SK-N-SH (cell line): ENCODE results near the gene ERN1. TPM values are rescaled to one million over a fixed set of nuclear protein-coding genes. Genes with fewer than 3 reads are reported as not detected.

Experiments used
- CTCF ChIA-PET: fragments of 300-600, 350-600 bp; formaldehyde crosslinking; extraction: SDS; loops from one replicate; lab custom pipeline; 2021; lab: Yijun Ruan, JAX
- POLR2A ChIA-PET: fragments of 350-600 bp; sonication (Branson Sonifier 250); formaldehyde crosslinking; extraction: SDS; loops from one replicate; lab custom pipeline; 2020; ENCODE audit warnings: antibody characterized with exemption, inconsistent platforms; lab: Yijun Ruan, JAX
- DNase-seq: peaks from one replicate; pipeline ENCODE4 v3.0.0; 2012
- H2AFZ ChIP-seq: fragments of 200-600 bp; sonication (generic); 2 replicates; pipeline ENCODE4 v1.8.1; 2016; ENCODE audit warnings: antibody characterized with exemption, mild to moderate bottlenecking, low read depth
- H3F3A ChIP-seq: fragments of 200-600 bp; sonication (generic); replicated peaks from 2 replicates; pipeline ENCODE3; 2016; ENCODE audit warnings: antibody characterized with exemption, mild to moderate bottlenecking; ENCODE audit not compliant: insufficient read depth
- H3K27ac ChIP-seq, 2 experiments: fragments of 200-500 bp in 1 of 2; fragments of 200-600 bp in 1 of 2; sonication (Bioruptor generic) in 1 of 2; sonication (generic), shearing (Covaris generic) in 1 of 2; 2 replicates each; pipeline versions ENCODE4 v1.5.1 to v1.6.1; 2014 to 2016; ENCODE audit warnings: low read depth in 2 of 2, inconsistent platforms in 1 of 2, low read length in 1 of 2, mild to moderate bottlenecking in 1 of 2, mixed read lengths in 1 of 2
- H3K27me3 ChIP-seq: fragments of 200-600 bp; sonication (generic), shearing (Covaris generic); 2 replicates; pipeline ENCODE4 v1.6.1; 2016; ENCODE audit warnings: mixed run types; ENCODE audit not compliant: insufficient read depth
- H3K36me3 ChIP-seq, 2 experiments: fragments of 200-500 bp in 1 of 2; fragments of 200-600 bp in 1 of 2; sonication (Bioruptor generic) in 1 of 2; sonication (generic) in 1 of 2; replicated peaks in 1 of 2; 2 replicates each; pipeline versions ENCODE3 to v1.5.1; 2014 to 2016; ENCODE audit warnings: low read length in 1 of 2, mild to moderate bottlenecking in 1 of 2; ENCODE audit not compliant: insufficient read depth in 2 of 2, control insufficient read depth in 1 of 2
- H3K4me1 ChIP-seq, 2 experiments: fragments of 200-500 bp in 1 of 2; fragments of 200-600 bp in 1 of 2; sonication (Bioruptor generic) in 1 of 2; sonication (generic), shearing (Covaris generic) in 1 of 2; 2 replicates each; pipeline versions ENCODE4 v1.5.1 to v1.6.1; 2014 to 2016; ENCODE audit warnings: low read depth in 1 of 2, low read length in 1 of 2, mixed run types in 1 of 2; ENCODE audit not compliant: insufficient read depth in 2 of 2, control insufficient read depth in 1 of 2
- H3K4me2 ChIP-seq: fragments of 200-600 bp; sonication (generic), shearing (Covaris generic); 2 replicates; pipeline ENCODE4 v1.6.1; 2017; ENCODE audit warnings: mixed run types
- H3K4me3 ChIP-seq, 2 experiments: fragments of 200-500 bp in 1 of 2; fragments of 200-600 bp in 1 of 2; sonication (Bioruptor generic) in 1 of 2; sonication (generic), shearing (Covaris generic) in 1 of 2; 2 replicates each; pipeline versions ENCODE4 v1.5.1 to v1.8.1; 2014 to 2016; ENCODE audit warnings: low read depth in 2 of 2, inconsistent platforms in 1 of 2, low read length in 1 of 2, mild to moderate bottlenecking in 1 of 2, mixed read lengths in 1 of 2, moderate library complexity in 1 of 2
- H3K79me2 ChIP-seq: fragments of 200-600 bp; sonication (generic); 2 replicates; pipeline ENCODE4 v1.8.1; 2017; ENCODE audit warnings: mild to moderate bottlenecking; ENCODE audit not compliant: insufficient read depth
- H3K9ac ChIP-seq: fragments of 200-600 bp; sonication (generic); 2 replicates; pipeline ENCODE4 v1.6.1; 2017; ENCODE audit warnings: mixed run types
- H3K9me2 ChIP-seq: fragments of 200-600 bp; sonication (generic); 2 replicates; pipeline ENCODE4 v1.6.1; 2017; ENCODE audit warnings: mixed run types
- H3K9me3 ChIP-seq: fragments of 200-600 bp; sonication (generic); 2 replicates; pipeline ENCODE4 v1.6.1; 2017; ENCODE audit warnings: mixed run types, mild to moderate bottlenecking, moderate library complexity
- H4K20me1 ChIP-seq: fragments of 200-600 bp; sonication (generic); 2 replicates; pipeline ENCODE4 v1.6.1; 2017; ENCODE audit warnings: mild to moderate bottlenecking, mixed run types; ENCODE audit not compliant: insufficient read depth
- ELF1 ChIP-seq: IDR thresholded peaks from 2 replicates; pipeline ENCODE4 v1.4.0; 2012
- EP300 ChIP-seq, 2 experiments: IDR thresholded peaks; 2 replicates each; pipeline versions ENCODE4 v1.4.0 to v1.6.1; 2012; ENCODE audit warnings: borderline replicate concordance in 1 of 2, low read depth in 1 of 2, low read length in 1 of 2
- EZH2phosphoT487 ChIP-seq: fragments of 200-600 bp; sonication (generic); IDR thresholded peaks from 2 replicates; pipeline ENCODE4 v1.6.1; 2017; ENCODE audit warnings: low read depth, mixed run types, mild to moderate bottlenecking, antibody characterized with exemption, moderate library complexity, borderline replicate concordance
- FOXJ3 ChIP-seq: sonication (generic); formaldehyde crosslinking; IDR thresholded peaks from 2 replicates; pipeline ENCODE4 v1.5.1; 2020; ENCODE audit warnings: mild to moderate bottlenecking, missing genetic modification reagents
- FOXM1 ChIP-seq: IDR thresholded peaks from 2 replicates; pipeline ENCODE4 v1.4.0; 2012; ENCODE audit warnings: low read depth, mild to moderate bottlenecking
- IRF3 ChIP-seq: fragments of 150-350 bp; IDR thresholded peaks from 2 replicates; pipeline ENCODE4 v1.6.1; 2016; ENCODE audit warnings: mild to moderate bottlenecking, low read depth, low read length
- JUND ChIP-seq: IDR thresholded peaks from 2 replicates; pipeline ENCODE4 v1.4.0; 2012
- MEF2A ChIP-seq: IDR thresholded peaks from 2 replicates; pipeline ENCODE4 v1.4.0; 2012; ENCODE audit warnings: low read depth, borderline replicate concordance
- MXI1 ChIP-seq: IDR thresholded peaks from 2 replicates; pipeline ENCODE4 v1.6.1; 2012; ENCODE audit warnings: mild to moderate bottlenecking, low read depth, low read length, improper control_type of control experiment
- PBX3 ChIP-seq: IDR thresholded peaks from 2 replicates; pipeline ENCODE4; 2012
- POLR2AphosphoS5 ChIP-seq: IDR thresholded peaks from 2 replicates; pipeline ENCODE4 v1.6.1; 2012; ENCODE audit warnings: low read depth, low read length
- RAD21 ChIP-seq: IDR thresholded peaks from 2 replicates; pipeline ENCODE4 v1.6.1; 2012; ENCODE audit warnings: mild to moderate bottlenecking, low read length
- RFX5 ChIP-seq: IDR thresholded peaks from 2 replicates; pipeline ENCODE4 v1.6.1; 2012; ENCODE audit warnings: mild to moderate bottlenecking, improper control_type of control experiment, low read length
- YY1 ChIP-seq: IDR thresholded peaks from 2 replicates; pipeline ENCODE4 v1.4.0; 2012; ENCODE audit warnings: low read depth, mild to moderate bottlenecking
- ZBTB33 ChIP-seq: IDR thresholded peaks from 2 replicates; pipeline ENCODE4 v1.4.0; 2012; ENCODE audit warnings: low read depth, borderline replicate concordance
- WGBS: methylation state at CpG from one replicate; pipeline ENCODE4 v1.1.6; 2017; ENCODE audit warnings: low lambda C conversion rate; 5-methylcytosine and 5-hydroxymethylcytosine counted together
- polyA plus RNA-seq, 3 experiments: library from polyadenylated mRNA; depleted of rRNA; stranded (reverse); fragments of >200 nt; gene quantifications; 2 replicates each; pipeline ENCODE4 v1.2.3, GENCODE V29; 2012

ERN1 gene
- polyA plus RNA-seq, 1 of the 3 experiments (the other 2 are of a cell fraction), result 7.3 TPM

- Histone ChIP-seq H2AFZ (no peak overlapping the region), H3F3A (no peaks in the 10 kb centered on the region), H3K4me2 (no peak overlapping the region), H3K79me2 (no peaks in the 10 kb centered on the region), H3K4me1 (no peaks in the 10 kb centered on the region), H3K9me3 (no peaks in the 10 kb centered on the region), H3K9me2 (no peaks in the 10 kb centered on the region), H4K20me1 (no peaks in the 10 kb centered on the region), H3K27me3 (no peaks in the 10 kb centered on the region), H3K27ac (no peak overlapping the region), H3K4me3 (no peak overlapping the region), H3K36me3 (peaks cover 25 to 31% of the 10 kb centered on the region in 2 experiments), H3K9ac (no peak overlapping the region)
- POLR2A ChIA-PET, result no interaction called here
- TF ChIP-seq EP300 (IDR thresholded peaks at IDR 0.05; ENCODE audit: borderline replicate concordance in 1 of 2, low read depth in 1 of 2, low read length in 1 of 2) (no peak), POLR2AphosphoS5 (no peak), ELF1 (no peak), ZBTB33 (no peak), FOXJ3 (no peak), RAD21 (no peak), EZH2phosphoT487 (no peak), YY1 (no peak), IRF3 (no peak), JUND (no peak)
- DNase-seq, result no peak
- 95% methylated on average over 7 of the region's 7 CpGs for WGBS
- CTCF ChIA-PET, result interaction anchor here (1.2 to 14.7 kb wide), 4 partner anchors 41 to 215 kb away, joined by 3 to 160 read pairs (median 6); partner anchors contain the start of gene ERN1
Measured at GRCh38 chr17:64066716-64067115, 63.2 kb downstream of the ERN1 start.

GRCh38 chr17:64065161-64065560 is 64.8 kb downstream of the ERN1 start:
- H3K4me2 ChIP-seq, result no peak overlapping the region
- H3K4me1 ChIP-seq, result no peaks in the 10 kb centered on the region
- H3K9me3 ChIP-seq, result no peaks in the 10 kb centered on the region
- no peak overlapping the region for H2AFZ ChIP-seq
- peaks cover 14 to 29% of the 10 kb centered on the region in 2 experiments for H3K36me3 ChIP-seq
- no peak for DNase-seq
- WGBS, result 91% methylated on average over 8 of the region's 8 CpGs
- H3K27me3 ChIP-seq, result no peaks in the 10 kb centered on the region
- CTCF ChIA-PET, result interaction anchor here (0.6 to 14.7 kb wide), 6 partner anchors 11 to 1176 kb away, joined by 3 to 160 read pairs (median 12); partner anchors contain the start of gene ERN1
- H3K4me3 ChIP-seq, result no peak overlapping the region
- H3K27ac ChIP-seq, result no peak overlapping the region
- H4K20me1 ChIP-seq, result no peaks in the 10 kb centered on the region
- no peak overlapping the region for H3K9ac ChIP-seq
- no peaks in the 10 kb centered on the region for H3K79me2 ChIP-seq
- TF ChIP-seq MEF2A (no peak), RFX5 (no peak), FOXM1 (no peak), YY1 (no peak), ZBTB33 (no peak), JUND (no peak), PBX3 (no peak), IRF3 (no peak), MXI1 (no peak), EZH2phosphoT487 (no peak)
- TF ChIP-seq, all 33 proteins: peak for 0
- POLR2A ChIA-PET, result no interaction called here
- no peaks in the 10 kb centered on the region for H3K9me2 ChIP-seq
- H3F3A ChIP-seq, result no peaks in the 10 kb centered on the region
